HG03108 (cell line): ENCODE measurements around the gene TMEM52.

Experiments
- ATAC-seq: cut with Tn5 transposase; IDR thresholded peaks from one replicate; pipeline ENCODE4 v1.9.1; 2021; ENCODE audit warnings: moderate library complexity; ENCODE audit not compliant: unreplicated experiment

Gene TMEM52

GRCh38 chr1:1928231-1929101, 9.4 kb upstream of the TMEM52 start:
- no peak for ATAC-seq

DNA sequence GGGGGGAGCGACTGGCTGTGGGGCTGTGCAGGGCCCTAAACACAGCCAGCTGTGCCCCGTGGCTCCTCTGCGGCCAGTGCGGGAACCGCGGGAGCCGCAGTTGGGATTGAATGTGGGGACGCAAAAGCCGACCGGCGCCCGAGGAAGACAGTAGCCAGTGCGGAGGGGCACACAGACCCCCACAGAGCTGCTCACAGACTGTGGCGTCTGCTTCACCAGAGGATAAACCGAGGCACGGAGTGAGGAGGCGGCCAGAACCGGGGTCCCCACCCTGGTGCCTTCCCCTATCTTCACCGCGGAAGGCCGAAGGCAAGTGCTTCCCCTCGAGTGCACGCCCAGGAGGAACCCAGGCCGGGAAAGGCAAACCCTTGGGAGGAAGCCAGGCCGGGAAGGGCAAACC, 8.7 kb upstream of the TMEM52 start:
- ATAC-seq, result no peak

- ATAC-seq, result no peak
These were observed 8.0 kb upstream of the TMEM52 start for GRCh38 chr1:1926886-1927660.

GRCh38 chr1:1926346-1926811, 7.3 kb upstream of the TMEM52 start:
- ATAC-seq, result no peak

- no peak for ATAC-seq
These were observed 6.6 kb upstream of the TMEM52 start for GRCh38 chr1:1925437-1926345.

DNA sequence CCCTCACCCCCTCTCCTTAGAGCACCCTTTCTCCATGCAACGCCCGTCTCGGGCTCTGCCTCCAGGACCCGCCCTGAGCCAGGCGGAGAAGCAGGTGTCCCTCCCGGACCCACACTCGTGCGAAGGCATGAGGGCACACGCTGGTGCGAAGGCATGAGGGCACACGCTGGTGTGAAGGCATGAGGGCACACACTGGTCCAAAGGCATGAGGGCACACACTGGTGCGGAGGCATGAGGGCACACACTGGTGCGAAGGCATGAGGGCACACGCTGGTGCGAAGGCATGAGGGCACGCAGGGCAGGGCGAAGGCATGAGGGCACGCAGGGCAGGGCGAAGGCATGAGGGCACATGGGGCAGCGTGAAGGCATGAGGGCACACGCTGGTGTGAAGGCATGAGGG, 5.8 kb upstream of the TMEM52 start:
- ATAC-seq, result no peak

- no peak for ATAC-seq
These were observed 5.3 kb upstream of the TMEM52 start for GRCh38 chr1:1924386-1924785.

DNA sequence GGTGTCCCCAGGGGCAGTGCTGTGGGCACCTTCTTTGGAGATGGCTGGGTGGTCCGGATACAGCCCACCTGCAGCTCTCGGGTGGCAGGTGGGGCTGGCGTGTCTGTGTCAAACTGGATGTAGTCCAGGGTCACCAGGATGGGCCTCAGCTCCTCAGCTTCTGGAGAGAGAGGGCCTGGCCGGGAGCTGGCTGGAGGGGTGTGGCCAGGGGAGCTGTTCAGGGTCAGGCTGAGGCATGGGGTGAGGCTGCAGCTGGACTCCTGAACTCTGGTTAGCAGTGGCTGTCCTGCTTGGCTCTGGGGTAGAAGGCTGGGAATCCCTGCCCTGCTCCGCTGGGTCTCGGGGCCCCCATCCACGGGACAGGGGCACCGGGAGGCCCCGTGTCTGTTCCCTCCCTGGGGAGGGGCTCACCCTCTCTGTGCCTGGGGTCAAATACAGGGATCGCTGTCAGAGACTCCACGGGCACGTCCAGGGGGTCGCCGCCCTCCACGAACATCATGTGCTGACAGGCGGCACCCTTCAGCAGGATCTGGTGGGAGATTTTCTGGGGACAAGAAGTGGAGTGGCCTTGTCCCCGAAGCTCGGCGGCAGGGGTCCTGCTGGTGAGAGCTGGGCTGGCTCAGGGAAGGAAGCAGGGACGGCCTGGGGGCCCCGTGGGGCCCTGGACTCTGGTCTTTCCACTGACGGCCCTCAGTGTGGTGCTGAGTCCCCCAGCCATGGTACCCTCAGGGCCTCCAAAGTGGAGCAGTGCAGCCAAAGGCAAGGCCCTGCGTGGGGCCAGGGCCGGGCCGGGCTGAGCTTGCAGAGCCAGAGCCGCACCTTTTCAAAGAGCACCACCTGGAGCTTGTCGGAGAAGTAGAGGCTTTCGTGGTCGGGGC, 4.1 kb upstream of the TMEM52 start:
- ATAC-seq, result no peak

DNA sequence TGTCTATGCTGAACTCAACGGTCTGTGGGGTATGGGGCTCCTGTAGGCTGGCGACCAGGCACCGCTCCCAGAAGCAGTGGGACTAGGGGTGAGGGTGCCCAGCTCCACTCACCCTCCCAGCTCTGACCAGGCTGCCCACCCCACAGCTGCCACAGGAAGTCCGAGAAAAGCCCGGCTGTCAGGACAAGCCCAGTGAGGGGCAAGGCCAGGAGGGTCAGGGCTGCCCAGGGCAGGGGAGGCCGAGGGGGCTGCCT, 3.5 kb upstream of the TMEM52 start:
- no peak for ATAC-seq

GRCh38 chr1:1921901-1922701, 3.0 kb upstream of the TMEM52 start:
- no peak for ATAC-seq

GRCh38 chr1:1921459-1921862, 2.4 kb upstream of the TMEM52 start:
- ATAC-seq, result no peak

DNA sequence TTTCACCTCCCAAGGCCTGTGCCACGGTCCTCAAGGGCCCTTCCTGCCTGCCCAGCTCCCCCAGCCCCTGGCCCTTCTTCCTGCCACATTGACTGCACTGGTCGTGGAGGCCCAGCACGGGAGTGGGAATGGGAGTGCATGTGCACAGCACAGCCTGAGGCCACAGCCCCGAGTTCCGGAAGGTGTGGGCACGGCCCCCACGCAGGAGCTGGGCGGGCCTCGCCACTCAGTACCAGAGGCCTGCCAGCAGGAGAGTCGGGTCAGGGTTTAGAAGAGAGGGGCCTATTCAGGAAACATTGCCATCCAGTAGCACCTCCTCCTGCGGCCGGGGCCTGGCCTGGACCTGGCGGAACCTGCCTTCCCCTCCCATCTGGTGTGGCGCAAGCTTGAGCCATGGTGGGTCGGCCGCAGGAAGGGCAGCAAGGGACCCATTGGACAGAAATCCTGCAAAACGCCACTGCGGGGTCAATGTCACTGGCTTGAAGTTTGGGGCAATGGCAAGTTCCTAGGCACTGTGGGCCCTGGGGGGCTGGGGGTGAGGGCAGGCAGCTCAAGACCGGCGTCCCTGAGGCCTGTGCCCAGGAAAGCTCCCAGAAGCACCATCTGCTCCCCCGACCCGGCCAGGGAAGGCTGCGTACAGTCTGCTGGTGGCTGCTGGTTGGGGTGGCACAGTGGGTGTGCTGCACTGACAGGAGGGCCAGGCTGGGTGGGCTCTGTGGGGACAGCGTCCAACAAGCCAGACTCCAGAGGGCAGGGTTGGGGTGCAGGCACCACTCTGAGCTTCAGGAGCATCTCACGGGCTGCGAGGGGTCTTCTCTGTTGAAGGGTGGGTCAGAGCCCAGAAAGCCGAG, 1.8 kb upstream of the TMEM52 start:
- ATAC-seq, result no peak

- no peak for ATAC-seq
These were observed 1.1 kb upstream of the TMEM52 start for GRCh38 chr1:1920057-1920607.

GRCh38 chr1:1919304-1920056, 401 bp upstream of the TMEM52 start:
- ATAC-seq, result peak; percentile 68

- no peak for ATAC-seq
These were observed 831 bp downstream of the TMEM52 start for GRCh38 chr1:1917995-1918900.

DNA sequence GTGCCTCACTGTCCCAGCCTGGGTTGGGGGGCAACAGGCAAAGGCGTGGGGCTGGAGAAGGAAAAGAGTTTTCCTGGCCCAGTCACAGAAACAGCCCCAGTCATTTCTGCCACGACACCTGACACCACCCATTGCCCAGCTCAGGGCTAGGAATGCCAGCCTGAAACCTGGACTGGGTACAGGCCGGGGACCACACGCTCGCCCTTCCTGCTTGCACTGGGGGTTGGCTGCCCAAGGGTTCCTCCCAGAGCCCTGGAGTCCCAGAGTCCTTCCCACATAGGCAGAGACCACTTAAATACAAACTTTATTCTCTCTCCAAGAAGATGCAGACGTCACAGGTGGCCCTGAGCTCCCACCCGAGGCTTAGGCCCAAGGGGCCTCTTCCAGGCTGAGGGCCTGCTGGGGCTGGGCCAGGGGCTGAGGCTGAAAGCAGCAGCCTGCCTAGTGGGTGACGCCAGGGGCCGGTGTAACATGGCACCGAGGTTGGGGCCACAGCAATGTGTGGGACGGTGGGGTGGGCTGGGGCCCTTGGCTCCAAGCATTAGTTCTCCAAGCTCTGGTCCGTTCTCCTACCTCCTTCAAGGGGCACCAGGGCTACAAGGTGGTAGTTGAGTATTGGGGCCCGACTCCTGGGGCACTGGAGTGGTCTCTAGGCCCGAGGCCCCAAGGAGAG, 1.6 kb downstream of the TMEM52 start:
- ATAC-seq, result no peak
